Stimulated activated CD4-positive, alpha-beta T cell treated with anti-CD3 and anti-CD28 coated beads, TNF-alpha, amount 100 ng/mL, for 1 hour (primary cell): Measurements from ENCODE around the gene HOTAIR.

Source experiments
- DNase-seq, 3 donors: peaks; one replicate each; pipeline ENCODE4 v3.0.0-alpha.2; 2020; ENCODE audit warnings: low read depth in 3 of 3, low spot score in 1 of 3

The HOTAIR gene

DNA sequence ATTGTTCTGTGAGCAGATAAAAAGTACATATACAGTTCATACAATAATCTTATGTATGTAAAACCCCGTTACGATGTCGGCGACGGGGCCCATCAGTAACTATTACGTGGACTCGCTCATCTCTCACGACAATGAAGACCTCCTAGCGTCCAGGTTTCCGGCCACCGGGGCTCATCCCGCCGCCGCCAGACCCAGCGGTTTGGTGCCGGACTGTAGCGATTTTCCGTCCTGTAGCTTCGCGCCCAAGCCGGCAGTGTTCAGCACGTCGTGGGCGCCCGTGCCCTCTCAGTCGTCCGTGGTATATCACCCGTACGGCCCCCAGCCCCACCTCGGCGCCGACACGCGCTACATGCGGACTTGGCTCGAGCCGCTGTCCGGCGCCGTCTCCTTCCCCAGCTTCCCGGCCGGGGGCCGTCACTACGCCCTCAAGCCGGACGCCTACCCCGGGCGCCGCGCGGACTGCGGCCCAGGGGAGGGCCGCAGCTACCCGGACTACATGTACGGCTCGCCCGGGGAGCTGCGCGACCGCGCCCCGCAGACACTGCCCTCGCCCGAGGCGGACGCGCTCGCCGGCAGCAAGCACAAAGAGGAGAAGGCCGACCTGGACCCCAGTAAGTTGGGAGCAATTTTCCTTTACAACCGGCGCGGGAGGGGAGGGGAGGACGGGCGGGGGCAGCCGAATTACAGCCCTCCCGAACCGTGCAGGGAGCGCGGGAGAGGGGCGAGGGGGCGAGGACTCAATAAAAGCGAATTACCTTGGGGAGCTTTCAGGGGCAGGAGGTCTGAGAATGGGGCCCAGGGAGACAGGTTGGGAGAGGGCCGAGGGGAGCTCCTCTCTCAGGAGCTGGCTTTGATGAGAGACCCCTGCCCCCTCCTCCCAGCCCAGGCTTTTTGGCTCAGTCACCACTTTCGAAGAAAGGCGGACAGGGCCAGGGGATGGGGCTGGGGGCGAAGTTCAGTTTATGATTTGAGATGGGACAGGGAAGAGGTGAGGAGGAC, 25.7 kb upstream of the HOTAIR start, which contains the start of gene HOXC9:
HOXC9 (plus strand) TSS at position 46 of the 999 bp plus-strand sequence; CDS start at position 74, 28 bp downstream.
- DNase-seq: no peak

DNA sequence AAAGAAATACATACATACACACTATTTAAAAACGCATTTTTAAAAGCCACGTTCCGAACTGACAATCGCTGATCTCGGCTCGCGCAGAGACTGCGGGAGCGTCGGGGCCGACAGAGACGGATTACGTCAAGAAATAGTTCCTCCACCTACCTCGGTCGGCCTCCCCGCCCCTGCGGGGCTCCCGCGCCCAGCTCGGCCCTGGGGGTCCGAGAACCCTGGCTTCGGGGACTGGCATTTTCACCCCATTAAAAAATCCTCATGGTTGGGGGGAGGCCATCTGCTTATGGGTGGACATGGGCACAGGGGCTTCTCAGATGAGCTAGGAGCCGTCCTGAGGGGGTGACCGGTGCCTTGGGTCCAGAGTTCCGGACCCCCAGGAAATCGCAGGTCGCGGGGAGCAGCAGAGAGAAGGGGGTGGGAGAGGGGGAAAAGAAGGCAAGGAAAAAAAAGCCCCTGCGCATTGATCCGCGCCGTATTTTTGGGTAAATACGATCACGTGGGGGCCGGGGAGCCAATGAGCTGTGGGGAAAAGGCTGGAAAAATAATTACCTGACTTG, 24.9 kb upstream of the HOTAIR start:
- no peak for DNase-seq

DNA sequence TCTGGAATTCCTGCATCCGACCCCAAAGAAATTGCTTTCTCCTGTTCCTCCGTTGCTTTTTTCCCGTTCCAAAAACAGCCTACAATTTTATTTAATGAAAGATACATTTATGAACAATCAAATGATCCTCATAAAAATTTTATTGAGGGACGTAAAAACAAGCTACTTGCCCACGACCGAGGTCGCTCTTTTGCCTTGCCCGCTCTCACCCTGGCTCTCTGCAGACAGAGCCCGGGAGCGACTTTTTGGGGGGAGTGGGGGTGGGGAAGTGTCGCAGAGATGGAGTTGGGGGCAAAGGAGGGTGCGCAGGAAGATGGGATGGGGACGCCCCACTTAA, 24.1 kb upstream of the HOTAIR start:
- no peak for DNase-seq

DNA sequence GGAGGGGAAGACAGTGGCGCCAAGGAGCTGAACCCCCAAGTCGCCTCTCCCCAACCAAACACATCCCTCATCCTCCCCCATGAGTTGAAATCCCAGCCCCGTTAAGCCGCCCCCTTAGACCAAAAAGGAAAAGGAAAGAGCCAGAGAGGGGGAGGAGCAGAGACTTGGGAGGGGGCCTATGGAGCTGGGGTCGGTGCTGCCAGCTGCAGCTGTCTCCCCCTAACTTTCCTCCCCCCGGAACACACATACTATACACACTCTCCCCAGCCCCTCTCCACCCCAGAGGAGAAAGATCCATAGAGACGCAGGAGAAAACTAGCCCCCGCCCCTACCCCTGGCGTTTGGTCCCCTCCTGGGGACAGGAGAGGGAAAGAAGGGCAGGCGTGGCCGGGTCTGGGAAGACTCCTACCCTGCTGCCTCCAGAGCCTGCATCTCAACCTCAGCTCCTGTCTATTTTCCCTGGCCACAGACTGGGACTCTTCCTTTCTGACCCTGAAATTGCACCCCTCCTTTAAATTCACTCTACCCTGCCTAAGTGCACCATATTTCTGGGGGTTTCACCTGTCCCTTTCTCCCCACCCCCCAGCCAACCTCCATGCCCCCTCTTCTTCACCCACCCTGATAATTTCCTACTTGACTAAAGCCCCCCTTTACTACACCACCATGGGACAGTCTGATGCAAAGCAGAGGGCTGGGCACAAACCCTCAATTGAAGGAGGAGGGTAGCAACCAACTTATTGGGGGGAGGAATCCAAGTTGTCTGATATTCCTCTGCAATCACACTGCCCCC, 23.6 kb upstream of the HOTAIR start:
- DNase-seq: no peak

DNA sequence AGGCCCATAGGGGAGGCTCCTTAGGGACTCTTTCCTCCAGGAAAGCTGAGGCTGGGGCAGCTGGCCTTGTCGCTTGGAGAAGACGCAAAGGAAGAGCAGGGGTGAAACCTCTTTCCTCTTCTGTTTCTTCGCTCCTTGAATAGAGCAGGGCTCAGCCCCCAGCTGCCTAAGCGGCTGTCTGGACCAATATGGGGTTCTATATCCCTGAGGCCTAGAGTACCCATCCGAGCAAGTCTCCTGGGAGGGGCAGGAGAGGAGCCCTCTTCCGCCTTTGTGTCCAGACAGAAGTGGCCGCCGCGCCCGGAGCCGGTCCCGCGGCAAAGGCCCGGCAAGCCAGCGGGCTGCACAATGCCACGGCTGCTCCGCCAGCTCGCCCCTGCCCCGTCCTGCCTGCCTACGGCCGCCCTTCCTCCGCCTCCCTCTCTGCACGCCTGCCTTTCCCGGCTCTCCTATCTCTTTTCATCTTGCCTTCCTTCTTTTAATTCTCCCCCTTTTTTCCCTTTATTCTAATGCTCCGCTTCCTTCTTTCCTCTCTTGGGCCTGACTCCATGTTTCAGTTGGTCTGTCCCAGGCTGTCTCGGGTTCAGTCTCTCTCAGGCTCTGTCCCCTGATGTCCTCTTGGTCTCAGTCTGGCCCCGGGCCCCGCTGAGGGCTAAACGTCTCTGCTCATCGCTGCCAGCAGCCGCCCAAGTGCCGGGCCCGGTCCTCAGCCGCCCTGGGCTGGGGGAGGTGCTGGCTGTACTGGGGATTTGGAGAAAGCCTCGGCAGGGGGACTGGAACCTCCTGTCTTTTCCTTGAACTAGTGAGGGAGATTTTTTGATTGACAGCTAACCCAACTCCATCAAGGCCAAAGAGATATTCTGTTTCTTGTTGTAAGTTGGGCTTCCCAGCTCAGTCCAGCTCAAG, 22.7 kb upstream of the HOTAIR start:
- DNase-seq: no peak

DNA sequence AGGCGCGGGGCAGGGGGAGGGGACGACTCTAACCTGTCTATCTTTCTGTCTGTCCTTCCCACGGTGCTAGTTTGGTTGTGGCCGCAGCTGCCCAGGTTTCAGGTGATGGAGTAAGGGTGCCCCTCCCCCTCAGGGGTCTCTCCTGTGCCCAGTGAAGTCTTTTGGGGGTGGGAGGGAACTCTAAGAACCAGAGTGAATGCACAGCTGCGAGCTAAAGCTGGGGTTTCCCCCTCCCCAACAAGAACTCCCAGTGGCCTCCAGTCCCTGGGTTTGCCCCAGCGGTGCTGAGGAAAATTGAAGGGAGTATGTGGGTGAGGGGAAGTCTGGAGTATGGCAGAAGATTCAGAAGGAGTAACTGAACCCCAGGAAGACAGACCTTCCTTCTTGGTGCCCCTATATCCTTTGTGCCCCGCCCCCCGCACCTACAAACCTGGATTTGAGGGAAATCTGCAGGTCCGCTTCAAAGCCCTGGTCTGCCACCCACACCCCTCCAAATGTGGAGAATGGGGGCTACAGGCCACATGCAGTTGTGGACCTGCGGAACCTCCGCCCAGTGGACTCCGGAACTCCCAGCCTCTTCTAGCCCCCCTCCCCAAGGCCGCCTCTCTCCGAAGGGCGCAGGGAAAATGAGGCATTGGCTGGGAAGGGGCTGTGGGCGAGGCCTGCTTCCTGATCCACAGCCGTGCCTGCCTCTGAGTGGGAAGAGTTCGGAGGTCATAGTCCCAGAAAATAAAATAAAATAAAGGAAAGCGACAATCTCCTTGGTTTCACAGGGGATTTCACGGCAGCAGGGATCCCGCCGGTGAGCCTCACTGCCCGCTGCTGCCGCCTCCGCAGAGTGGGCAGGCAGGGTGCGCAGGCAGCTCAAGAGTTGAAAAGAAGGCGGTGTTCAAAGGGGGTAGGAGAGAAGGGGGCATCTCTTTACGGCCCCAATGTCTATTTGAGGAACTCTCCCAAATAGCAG, 21.8 kb upstream of the HOTAIR start:
- no peak for DNase-seq

DNA sequence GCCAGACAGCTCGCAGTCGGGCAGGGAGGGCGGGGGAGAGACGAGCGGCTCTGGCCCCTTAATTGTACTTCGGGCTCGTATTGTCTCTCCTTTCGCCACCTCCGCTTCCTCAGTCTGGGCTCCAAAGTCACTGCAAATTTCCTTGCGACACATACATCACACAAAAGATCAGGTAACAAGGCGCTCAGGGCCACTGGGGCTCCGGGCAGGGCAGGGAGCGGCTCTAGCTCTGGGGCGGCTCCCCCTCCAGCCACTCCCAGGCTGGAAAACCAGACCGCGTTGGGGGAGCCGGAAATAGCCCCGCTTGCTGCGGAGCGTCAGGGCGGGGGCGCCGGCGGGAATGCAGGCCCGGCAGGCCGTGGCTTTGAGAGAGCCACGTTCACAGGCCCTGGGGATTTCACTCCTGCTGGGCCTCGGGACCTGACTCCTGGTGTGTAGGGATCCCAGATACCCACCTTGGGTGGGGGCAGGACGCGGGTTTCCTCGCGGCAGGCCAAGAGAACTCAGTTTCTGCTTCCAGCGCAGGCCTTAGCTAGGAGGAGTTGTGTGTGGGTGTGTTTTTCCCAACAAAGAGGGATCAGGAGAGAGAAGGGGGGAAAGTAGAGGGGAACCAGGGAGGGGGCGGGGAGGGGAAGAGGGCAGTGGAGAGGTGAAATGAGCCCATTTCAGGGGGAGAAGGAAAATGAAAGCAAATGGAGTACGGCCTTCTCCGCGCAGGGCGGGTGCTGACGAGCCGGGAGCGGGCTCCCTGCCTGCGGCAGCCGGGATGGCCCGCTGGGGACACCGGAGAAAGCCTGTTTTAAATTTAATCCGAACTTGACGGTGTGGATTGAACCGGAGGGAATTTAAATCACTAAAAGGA, 20.9 kb upstream of the HOTAIR start:
- no peak for DNase-seq

DNA sequence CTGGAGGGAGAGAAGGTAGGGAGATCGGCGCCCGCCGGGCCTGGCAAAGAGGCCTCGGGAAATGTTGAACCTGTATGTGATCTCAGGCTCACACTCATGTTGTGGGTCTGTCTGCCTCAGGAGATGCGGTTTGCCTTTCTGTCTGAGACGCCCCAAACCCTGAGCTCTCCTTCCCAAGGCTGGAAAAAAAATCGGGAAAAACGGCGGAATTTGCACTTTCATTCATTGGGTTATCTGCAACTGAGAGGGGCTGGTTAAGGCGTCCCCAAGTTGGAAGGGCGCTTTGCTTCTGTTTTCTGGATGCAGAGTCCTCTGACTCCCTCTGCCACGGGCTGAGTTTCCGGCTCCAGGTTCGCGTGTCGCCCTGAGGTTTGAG, 20.2 kb upstream of the HOTAIR start:
- no peak for DNase-seq

DNA sequence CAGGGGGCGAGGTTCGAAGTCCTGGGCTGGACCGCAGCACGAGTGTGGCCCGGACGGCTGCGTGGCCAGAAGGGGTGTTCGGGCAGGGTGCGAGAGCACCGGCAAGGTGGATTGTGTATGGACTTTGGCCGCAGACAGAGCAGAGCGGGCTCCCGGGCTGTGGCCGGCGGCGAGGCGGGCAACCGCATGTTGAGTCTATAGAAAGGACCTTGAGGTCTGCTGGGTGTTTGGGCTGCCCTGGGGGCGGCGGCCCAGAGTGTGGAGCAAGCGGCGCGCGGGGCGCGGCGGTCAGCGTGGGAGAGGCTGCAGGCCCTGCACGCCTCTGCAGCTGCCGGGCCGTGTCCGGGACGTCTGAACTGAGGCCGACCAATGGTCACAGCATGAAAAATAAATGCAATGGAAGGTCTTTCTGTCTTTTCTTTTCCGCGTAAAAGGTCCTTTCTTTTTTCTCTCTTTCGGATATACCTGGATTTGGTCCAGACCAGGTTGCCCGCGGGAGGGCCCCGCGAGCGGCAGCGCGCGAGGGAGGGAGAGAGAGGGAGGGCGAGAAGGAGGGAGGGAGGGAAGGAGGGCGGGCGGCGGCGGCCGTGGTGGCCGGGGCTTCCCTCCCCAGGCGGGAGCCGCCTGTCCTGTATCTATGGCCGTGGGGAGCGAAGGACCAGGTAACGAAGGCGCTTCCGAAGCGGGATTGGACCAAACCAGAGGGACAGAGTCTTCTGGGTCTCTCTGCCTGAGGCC, 19.7 kb upstream of the HOTAIR start:
- DNase-seq: no peak

DNA sequence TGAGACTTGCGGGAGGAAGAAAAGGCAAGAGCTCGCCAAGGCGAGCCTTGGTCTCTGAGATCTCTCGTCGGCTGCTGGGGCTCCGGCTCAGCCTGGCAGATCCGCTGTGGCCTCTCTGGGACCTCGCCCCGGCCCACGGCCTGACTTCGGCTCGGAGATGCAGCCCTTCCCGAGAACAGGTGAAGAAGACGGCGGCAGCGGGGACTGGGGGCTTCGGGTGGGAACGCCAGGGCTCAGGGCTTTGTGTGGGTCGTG, 19.2 kb upstream of the HOTAIR start:
- DNase-seq: no peak

DNA sequence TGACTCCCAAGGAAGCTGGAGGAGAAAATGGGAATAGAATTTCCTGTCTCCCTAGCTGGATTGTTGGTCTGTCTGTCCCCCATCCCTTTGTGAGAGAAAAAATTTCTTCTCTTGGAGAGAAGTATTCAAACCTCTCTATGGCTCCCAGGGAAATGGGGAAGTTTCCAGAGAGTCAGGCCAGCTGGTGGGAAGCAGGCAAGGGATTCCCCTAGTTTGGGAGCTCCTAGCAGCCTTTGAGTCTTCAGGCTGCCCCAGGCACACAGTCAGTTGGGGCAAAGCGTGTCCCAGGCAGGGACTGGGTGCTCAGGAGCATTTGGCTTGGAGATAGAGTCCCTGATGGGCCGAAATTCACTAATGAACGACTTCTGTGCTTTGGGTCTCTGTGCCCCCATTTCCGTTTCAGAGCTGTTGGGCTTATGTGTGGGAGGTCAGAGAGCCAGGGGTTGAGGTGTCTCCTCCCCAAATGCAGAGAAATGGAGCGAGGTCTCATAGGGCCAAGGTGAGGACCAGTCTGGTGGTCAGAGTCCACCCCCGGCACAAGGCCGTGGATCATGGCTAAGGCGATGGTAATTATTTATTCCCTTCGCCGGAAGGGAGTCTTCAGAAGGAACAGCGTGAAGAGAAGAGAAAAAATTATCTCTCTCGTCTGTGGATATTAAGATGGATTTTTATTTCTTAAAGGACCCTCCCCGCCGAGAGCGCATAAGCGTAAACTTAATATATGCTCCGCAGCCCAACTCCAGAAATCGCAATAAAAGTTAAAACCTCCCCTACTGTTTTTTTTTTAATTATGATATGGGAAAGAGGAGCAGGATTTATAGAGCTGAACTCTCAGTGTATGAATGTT, 18.6 kb upstream of the HOTAIR start:
- DNase-seq: no peak

DNA sequence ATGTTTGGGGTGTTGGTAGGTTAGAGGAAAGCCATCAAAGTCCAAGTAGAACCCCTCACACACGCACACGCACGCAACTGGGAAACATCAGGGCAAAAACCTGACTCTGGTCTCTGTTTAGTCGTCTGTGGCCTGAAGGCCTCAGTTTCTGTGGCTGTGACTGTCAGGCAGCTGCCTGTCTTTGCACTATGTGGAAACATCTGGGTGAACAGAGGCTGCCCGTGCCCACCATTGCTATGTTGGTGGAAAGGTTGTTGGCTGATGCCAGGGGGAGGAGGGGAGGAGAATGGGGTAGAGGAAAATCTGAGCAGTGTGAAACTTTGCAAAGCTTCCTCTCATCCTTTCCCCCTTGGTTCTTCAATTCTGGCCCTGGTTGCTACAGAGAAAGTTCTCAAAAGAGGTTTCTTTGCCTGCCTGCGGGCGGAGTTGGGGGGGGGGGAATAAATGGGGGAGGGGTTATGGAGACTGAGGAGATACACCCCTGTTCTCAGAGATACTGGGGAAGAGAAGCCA, 17.7 kb upstream of the HOTAIR start:
- DNase-seq: no peak

DNA sequence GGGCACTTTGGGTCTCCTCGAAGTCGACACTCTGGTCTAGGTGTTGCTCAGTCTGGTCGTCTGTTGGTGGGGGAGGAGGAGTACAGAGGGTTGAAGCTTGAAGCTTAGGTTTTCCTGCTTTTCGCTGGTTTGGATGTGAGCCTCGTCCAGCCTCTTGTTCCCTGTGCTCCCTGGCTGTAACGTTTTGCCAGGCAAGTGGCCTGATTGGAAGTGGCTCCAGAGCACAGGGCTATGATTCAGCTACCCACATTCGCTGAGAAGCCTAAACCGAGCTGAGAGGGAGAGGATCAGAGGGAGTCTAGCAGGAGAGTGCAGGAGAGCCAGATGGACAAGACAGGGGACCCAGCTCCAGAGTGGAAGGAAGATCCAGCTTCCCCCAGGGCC, 16.3 kb upstream of the HOTAIR start:
- DNase-seq: no peak

DNA sequence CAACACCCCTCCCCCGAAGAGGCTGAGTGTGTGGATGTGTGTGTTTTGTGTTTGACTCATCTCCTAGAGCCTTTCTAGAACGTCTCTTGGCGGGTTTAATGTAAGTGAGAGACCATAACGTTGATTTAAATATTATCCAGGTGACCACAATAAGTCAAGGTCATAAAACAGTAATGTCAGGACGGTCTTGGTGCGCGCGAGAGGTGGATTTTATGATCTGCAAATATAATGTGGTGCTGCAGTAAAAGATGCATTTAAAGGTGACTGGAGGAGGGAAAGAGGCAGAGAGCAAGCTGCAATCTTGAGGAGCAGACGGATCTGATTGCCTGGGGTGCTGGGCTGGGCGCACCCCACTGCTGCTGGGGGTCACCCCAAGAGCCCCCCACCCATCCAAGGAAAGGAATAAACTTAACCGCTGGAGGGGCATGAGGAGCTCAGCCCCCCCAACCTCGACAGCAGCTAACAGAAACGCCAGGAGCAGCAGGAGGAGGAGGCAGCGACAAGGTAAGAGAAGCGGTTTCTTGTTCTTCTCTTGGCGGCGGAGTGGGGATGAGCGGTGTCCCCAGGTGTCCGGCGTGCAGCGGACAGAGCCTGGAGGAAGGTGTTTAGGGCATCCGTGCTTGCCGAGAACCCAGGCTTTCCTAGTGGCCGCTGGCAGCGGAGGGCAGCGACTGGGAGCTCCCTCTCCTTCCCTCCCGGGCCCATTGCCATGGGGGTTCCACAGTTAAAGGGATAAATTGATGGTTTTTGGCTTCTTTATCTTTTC, 15.7 kb upstream of the HOTAIR start:
- DNase-seq: no peak

DNA sequence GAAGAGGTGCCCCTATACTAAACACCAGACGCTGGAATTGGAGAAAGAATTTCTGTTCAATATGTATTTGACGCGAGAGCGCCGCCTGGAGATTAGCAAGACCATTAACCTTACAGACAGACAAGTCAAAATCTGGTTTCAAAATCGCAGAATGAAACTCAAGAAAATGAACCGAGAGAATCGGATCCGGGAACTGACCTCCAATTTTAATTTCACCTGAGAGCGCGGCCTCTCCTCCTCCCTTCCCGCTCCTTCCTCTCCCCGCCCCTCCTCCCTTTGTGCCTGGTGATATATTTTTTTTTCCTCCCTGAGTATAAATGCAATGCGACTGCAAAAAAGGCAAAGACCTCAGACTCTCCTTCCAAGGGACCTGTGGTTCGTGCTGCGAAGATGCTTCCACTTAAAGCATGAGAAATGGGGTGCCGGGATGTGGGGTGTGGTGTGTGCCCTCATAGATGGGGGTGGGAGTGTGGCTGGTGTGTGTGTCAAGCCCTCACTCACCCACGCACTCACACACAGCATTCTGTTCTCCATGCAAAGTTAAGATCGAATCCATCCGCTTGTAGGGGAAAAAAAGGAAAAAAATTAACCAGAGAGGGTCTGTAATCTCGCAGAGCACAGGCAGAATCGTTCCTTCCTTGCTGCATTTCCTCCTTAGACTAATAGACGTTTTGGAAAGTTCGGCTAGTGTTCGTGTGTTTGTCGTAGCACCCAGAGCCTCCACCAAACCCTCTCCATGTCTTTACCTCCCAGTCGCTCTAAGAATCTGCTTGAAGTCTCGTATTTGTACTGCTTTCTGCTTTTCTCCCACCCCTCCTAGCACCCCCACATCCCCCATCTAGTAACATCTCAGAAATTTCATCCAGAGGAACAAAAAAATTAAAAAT, 14.7 kb upstream of the HOTAIR start:
- DNase-seq: no peak
